ENCODE results near the gene CWC27. TPM values are rescaled to one million over a fixed set of nuclear protein-coding genes. Genes with fewer than 3 reads are reported as not detected.
"Not testable (repeated sequence)": the region's sequence is repeated elsewhere in the genome, so short reads cannot be mapped to it uniquely, and the experiment has no call there.

The CWC27 gene
- total RNA-seq, 2 experiments from 2014 or later: 31.4 to 33.7 TPM

DNA sequence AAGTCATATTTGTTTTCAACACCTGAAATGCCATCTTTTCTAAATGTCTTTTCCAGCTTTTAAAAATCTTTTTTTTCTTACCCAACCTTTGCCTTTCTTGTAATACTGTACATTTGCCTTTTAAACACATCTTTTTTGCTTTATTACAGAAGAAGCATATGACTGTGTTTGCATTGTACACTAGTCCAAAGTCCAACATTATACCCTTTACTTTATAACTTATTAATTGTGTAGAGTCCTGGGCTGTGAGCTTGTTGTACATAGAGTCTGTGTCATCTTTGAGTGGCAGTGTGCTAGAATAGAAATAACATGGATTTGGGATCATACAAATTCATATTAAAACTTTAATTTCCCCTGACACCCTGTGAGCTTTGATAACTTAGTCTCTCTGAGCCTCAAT is 23.7 kb downstream of the CWC27 start:
- POLR2A ChIA-PET: no interaction called here

DNA sequence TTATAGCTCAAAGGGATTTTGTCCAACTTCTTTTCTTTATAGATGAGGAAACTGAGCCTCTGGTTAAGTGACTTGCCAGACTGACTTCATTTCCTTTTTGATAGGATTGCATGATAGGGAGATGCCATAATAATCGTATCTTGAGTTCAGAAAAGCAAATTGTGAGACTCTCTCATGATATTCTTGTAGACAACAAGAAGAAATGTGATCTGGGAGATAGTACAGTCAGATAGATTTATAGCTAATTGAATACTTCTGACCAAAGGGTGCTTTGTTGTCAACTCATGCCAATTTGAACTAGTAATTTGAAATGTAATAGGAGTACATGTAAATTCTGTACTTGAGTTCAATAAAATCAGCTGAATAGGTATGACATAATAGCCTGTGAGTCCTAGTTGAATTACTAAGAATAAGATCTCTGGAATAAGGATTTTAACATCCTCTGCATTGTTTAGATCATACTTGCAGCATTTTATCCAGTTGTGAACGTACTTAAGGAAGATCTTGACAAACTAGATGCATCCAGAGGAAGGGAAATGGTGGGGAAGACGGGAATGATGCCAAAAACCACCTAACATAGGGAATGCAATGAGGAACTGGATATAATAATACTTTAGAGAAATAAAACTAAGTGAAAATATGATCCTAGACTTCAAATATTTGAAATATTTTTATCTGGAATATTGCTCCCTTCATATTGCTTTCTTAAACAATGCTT is 25.5 kb downstream of the CWC27 start:
- no peak for DNase-seq
- Mint-ChIP-seq H3K9me3 (no peaks in the 10 kb centered on the region), H3K36me3 (peaks cover 9% of the 10 kb centered on the region), H3K4me3 (no peak overlapping the region), H3K27me3 (no peaks in the 10 kb centered on the region), H3K4me1 (ENCODE audit: low read depth) (no peaks in the 10 kb centered on the region), H3K27ac (no peak overlapping the region)
- ChIA-PET POLR2A (no interaction called here), CTCF (interaction anchor here (0.6 to 1.5 kb wide), 2 partner anchors 10 kb away, joined by 3 to 4 read pairs; no protein-coding TSS in a partner anchor)
- intact Hi-C loops (cut with micrococcal nuclease): no loop called here

More for the DNA sequence above, 23.7 kb downstream of the CWC27 start:
- Mint-ChIP-seq H3K36me3 (peaks cover 9% of the 10 kb centered on the region), H3K4me1 (ENCODE audit: low read depth) (no peaks in the 10 kb centered on the region), H3K4me3 (no peak overlapping the region), H3K27me3 (no peaks in the 10 kb centered on the region), H3K9me3 (no peaks in the 10 kb centered on the region), H3K27ac (no peak overlapping the region)
- CTCF ChIA-PET: no interaction called here
- intact Hi-C loops (cut with micrococcal nuclease): no loop called here
- DNase-seq: no peak

DNA sequence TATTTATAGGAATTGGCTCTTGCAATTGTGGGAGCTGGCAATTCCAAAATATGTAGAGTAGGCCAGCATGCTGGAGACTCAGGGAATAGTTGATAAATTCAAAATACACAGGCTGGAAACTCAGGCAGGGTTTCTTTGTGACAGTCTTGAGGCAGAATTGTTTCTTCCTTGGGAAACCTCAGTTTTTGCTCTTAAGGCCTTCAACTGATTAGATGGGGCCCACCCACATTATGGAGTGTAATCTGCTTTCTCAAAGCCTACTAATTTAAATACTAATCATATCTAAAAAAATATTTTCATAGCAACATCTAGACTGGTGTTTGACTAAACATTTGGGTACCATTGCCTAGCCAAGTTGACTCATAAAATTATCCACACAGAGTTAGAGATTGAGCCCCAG is 27.6 kb downstream of the CWC27 start:
- Mint-ChIP-seq H3K4me3 (no peak overlapping the region), H3K27ac (no peak overlapping the region), H3K4me1 (ENCODE audit: low read depth) (no peaks in the 10 kb centered on the region), H3K9me3 (no peaks in the 10 kb centered on the region), H3K27me3 (no peaks in the 10 kb centered on the region), H3K36me3 (peaks cover 8% of the 10 kb centered on the region)
- no peak for DNase-seq
- POLR2A ChIA-PET: no interaction called here
- CTCF ChIA-PET: no interaction called here
- intact Hi-C loops (cut with micrococcal nuclease): no loop called here

DNA sequence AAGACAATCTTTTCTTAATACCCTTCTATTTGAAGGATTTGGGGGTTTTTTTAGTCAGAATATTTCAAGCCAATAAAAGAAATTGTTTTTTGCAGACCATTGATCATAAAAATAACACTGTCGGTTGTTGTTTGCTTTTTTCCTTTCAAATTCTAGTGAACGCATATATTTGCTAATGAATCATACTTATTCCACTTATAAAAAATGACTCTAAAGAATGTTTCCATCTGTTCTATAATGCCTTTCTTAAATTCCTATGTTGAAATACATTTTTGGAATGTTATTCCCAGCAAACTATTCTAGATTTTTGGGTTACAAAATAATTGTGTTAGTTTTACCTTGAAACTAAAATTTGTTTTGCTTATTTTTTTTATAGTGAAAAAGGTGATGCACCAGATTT is 32.2 kb downstream of the CWC27 start:
- no peaks in the 10 kb centered on the region for H3K4me1 Mint-ChIP-seq (ENCODE audit: low read depth)
- no peak for DNase-seq
- H3K9me3 Mint-ChIP-seq: no peaks in the 10 kb centered on the region
- no peak overlapping the region for H3K27ac Mint-ChIP-seq
- no peaks in the 10 kb centered on the region for H3K27me3 Mint-ChIP-seq
- ChIA-PET POLR2A (no interaction called here), CTCF (interaction anchor here (1.5 kb wide), 1 partner anchor 10 kb away, joined by 3 read pairs; no protein-coding TSS in a partner anchor)
- no peak overlapping the region for H3K4me3 Mint-ChIP-seq
- peaks cover 3% of the 10 kb centered on the region for H3K36me3 Mint-ChIP-seq
- intact Hi-C loops (cut with micrococcal nuclease): no loop called here

DNA sequence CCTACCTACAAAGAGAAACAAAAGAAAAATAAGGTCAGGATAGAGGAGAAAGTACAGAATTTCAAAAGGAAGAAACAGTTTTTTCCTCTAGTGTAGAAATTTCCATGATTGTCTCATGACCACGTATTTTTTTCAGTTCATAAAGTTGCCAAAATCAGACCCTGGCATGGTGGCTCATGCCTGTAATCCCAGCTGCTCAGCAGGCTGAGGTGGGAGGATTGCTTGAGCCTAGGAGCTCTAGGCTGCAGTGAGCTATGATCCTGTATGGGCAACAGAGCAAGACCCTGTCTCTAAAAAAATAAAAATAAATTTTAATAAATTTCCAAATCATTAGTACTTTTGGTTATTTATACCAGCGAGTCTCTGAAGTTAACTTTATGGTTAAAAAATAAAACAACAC is 37.8 kb downstream of the CWC27 start:
- intact Hi-C loops (cut with micrococcal nuclease): no loop called here
- H3K36me3 Mint-ChIP-seq: peaks cover 13% of the 10 kb centered on the region
- no peak for DNase-seq

DNA sequence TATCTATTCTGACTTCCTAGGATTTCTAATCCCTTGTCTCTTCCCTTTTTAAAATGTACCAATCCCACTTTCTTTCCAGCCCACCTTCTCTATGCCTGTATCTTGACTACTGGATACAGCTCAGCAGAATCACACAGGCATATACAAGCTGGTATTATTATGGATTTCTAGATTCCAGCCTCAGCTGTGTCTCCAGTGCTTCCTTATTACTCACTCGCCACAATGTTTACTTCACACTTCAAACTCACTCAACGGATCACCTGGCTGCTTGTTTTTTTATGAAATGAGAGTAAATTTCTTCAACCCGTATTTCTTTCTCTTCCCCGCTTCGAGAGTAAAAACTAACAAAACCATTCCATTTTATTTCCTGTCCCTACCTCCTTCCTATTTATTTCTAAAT is 38.8 kb downstream of the CWC27 start:
- no peak overlapping the region for H3K27ac Mint-ChIP-seq
- CTCF ChIA-PET: interaction anchor here (1.2 kb wide), 1 partner anchor 676 kb away, joined by 3 read pairs; no protein-coding TSS in a partner anchor

More for the DNA sequence above, 37.8 kb downstream of the CWC27 start:
- no peaks in the 10 kb centered on the region for H3K27me3 Mint-ChIP-seq
- H3K27ac Mint-ChIP-seq: no peak overlapping the region
- H3K4me1 Mint-ChIP-seq (ENCODE audit: low read depth): no peaks in the 10 kb centered on the region
- no peak overlapping the region for H3K4me3 Mint-ChIP-seq
- POLR2A ChIA-PET: no interaction called here
- no peaks in the 10 kb centered on the region for H3K9me3 Mint-ChIP-seq
- CTCF ChIA-PET: interaction anchor here (1.2 kb wide), 1 partner anchor 677 kb away, joined by 3 read pairs; no protein-coding TSS in a partner anchor

DNA sequence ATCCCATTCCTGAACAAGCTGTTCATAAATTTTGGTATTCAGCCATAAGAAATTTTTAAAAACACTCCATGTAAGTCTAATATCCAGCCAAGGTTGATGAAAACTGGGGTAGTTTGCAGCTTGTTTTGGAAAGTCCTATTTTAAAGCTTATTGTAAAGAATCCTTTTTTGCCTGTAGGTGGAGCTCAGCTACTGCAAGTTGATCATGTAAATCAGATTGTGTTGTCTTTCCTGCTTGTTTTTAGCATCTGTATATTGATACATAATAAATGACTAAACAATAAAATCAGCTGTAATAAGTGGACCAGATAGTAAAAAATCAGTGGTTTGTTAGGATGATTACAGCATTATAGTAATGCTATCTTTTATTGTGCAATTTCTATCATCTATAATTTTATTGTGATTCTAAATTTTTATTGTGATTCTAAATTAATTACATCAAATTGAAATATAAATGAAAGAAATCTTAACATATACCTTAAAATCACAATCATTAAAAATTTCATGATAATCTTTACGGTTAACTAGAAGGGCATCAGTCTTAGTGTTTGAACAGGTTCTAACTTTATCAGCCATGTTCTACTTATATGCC is 42.4 kb downstream of the CWC27 start:
- H3K36me3 Mint-ChIP-seq: peaks cover 13% of the 10 kb centered on the region
- H3K4me1 Mint-ChIP-seq (ENCODE audit: low read depth): peaks cover 6% of the 10 kb centered on the region
- intact Hi-C loops (cut with micrococcal nuclease): loop anchor here (1.0 to 10.0 kb wide), 4 partner anchors 226 to 672 kb away; no protein-coding TSS in a partner anchor
- no peak overlapping the region for H3K27ac Mint-ChIP-seq
- CTCF ChIA-PET: interaction anchor here (0.5 to 4.7 kb wide), 17 partner anchors 9 to 751 kb away, joined by 3 to 71 read pairs (median 3); partner anchors contain the start of genes ADAMTS6, CENPK and PPWD1
- POLR2A ChIA-PET: no interaction called here
- DNase-seq: no peak
- H3K9me3 Mint-ChIP-seq: no peaks in the 10 kb centered on the region
- no peak overlapping the region for H3K4me3 Mint-ChIP-seq
- H3K27me3 Mint-ChIP-seq: no peaks in the 10 kb centered on the region

More for the DNA sequence above, 38.8 kb downstream of the CWC27 start:
- DNase-seq: no peak
- POLR2A ChIA-PET: no interaction called here
- Mint-ChIP-seq H3K4me1 (ENCODE audit: low read depth) (no peaks in the 10 kb centered on the region), H3K4me3 (no peak overlapping the region), H3K27me3 (no peaks in the 10 kb centered on the region), H3K36me3 (peaks cover 13% of the 10 kb centered on the region), H3K9me3 (no peaks in the 10 kb centered on the region)
- intact Hi-C loops (cut with micrococcal nuclease): no loop called here

DNA sequence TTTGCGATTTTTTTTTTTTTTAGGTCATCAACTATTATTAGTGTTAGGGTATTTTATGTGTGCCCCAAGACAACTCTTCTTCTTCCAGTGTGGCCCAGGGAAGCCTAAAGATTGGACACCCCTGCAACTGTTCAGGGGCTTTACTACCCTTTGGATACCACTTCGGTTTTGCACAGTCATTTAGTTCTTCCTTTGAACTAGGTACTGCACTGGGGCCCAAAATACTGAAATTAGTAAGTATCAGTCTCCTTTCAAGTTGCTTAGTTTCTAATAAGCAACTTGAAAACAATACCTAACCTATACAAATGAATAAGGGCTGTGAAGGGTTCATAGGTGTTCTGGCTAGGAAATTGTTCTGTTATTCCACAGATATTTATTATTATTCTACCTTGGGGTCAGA is 45.3 kb downstream of the CWC27 start:
- ChIA-PET CTCF (no interaction called here), POLR2A (no interaction called here)
- Mint-ChIP-seq H3K27me3 (no peaks in the 10 kb centered on the region), H3K9me3 (no peaks in the 10 kb centered on the region), H3K4me1 (ENCODE audit: low read depth) (peaks cover 6% of the 10 kb centered on the region), H3K36me3 (peaks cover 8% of the 10 kb centered on the region), H3K4me3 (no peak overlapping the region), H3K27ac (no peak overlapping the region)
- no peak for DNase-seq
- intact Hi-C loops (cut with micrococcal nuclease): loop anchor here (5.0 to 10.0 kb wide), 3 partner anchors 223 to 381 kb away; no protein-coding TSS in a partner anchor

DNA sequence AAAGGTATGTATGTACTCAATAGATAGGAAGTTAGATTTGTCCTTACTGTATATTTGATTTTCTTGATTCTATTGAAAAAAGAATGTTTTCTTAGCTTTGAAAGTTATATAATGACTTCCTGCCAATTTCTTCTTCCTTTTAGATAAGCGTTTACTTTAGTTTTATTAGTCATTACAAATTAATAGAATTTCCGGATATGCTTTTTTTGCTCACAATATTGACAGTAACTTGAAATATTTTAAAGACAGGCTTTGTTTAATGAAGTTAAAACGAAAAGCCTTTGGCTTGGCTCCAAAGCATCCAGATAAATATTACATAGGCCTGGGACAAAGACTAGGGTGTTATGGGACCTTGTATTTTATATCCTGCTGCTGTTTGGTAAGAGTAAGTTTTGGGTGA is 49.5 kb downstream of the CWC27 start:
- Mint-ChIP-seq H3K4me1 (ENCODE audit: low read depth) (peaks cover 18% of the 10 kb centered on the region), H3K36me3 (peaks cover 11% of the 10 kb centered on the region), H3K9me3 (no peaks in the 10 kb centered on the region), H3K4me3 (no peak overlapping the region), H3K27ac (no peak overlapping the region), H3K27me3 (no peaks in the 10 kb centered on the region)
- no peak for DNase-seq
- CTCF ChIA-PET: no interaction called here
- intact Hi-C loops (cut with micrococcal nuclease): loop anchor here (10.0 kb wide), 1 partner anchor 377 kb away; no protein-coding TSS in a partner anchor
- POLR2A ChIA-PET: no interaction called here

DNA sequence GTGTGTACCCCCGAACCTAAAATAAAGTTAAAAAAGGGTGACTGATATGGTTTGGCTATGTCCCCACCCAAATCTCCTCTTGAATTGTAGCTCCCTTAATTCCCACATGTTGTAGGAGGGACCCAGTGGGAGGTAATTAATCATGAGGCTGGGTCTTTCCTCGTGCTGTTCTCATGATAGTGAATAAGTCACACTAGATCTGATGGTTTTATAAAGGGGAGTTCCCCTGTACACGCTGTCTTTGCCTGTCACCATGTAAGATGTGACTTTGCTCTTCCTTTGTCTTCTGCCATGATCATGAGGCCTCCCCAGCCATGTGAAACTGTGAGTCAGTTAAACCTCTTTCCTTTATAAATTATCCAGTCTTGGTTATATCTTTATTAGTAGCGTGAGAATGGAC is 50.6 kb downstream of the CWC27 start:
- CTCF ChIA-PET, DNase-seq, POLR2A ChIA-PET, H3K27me3 Mint-ChIP-seq, H3K27ac Mint-ChIP-seq, H3K4me3 Mint-ChIP-seq, H3K9me3 Mint-ChIP-seq: not testable (repeated sequence)
- Mint-ChIP-seq H3K4me1 (ENCODE audit: low read depth) (peaks cover 12% of the 10 kb centered on the region), H3K36me3 (peaks cover 11% of the 10 kb centered on the region)
- intact Hi-C loops (cut with micrococcal nuclease): loop anchor here (10.0 kb wide), 1 partner anchor 375 kb away; no protein-coding TSS in a partner anchor

DNA sequence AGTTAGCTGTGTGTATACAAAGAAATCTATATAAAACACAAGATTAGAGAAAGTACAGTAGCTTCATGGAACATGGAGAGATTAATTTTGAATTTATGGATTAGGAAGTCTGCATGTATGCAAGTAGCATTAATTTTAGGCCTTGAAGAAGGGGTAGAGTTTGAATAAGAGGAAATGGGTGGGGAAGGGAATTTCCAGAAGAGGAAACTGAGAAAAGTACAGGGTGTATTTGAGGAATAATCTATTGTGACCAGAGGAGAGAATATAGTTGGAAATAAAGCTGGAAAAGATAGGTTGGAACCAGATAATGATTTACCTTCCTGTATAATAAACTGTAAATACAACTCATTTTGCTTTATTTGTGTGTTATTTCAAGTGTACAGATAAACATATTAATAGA is 53.6 kb downstream of the CWC27 start:
- H3K9me3 Mint-ChIP-seq: no peaks in the 10 kb centered on the region
- peaks cover 12% of the 10 kb centered on the region for H3K4me1 Mint-ChIP-seq (ENCODE audit: low read depth)
- CTCF ChIA-PET: no interaction called here
- no peaks in the 10 kb centered on the region for H3K27me3 Mint-ChIP-seq
- H3K4me3 Mint-ChIP-seq: no peak overlapping the region
- H3K27ac Mint-ChIP-seq: no peak overlapping the region
- peaks cover 7% of the 10 kb centered on the region for H3K36me3 Mint-ChIP-seq
- intact Hi-C loops (cut with micrococcal nuclease): no loop called here
- POLR2A ChIA-PET: no interaction called here
- no peak for DNase-seq

DNA sequence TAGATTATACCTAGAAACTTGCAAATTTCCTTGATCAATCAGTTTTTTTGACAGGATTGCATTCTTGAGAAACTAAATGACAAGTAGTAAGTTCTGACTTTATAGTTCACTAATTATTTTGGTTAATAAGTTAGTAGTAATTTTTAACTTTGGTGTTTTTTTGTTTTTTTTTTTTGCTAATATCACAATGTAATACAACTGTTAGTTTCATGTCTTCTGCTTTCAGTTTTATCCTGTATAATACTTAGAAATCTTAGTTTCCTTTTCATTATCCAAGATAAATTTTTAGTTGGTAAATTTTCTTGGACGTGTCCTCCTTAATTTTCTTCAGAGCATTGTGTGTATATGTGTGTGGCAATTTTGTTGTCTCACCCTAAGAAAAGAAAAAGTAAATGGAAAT is 57.8 kb downstream of the CWC27 start:
- Mint-ChIP-seq H3K36me3 (peaks cover 22% of the 10 kb centered on the region), H3K27me3 (no peaks in the 10 kb centered on the region), H3K4me1 (ENCODE audit: low read depth) (peaks cover 7% of the 10 kb centered on the region), H3K27ac (no peak overlapping the region), H3K4me3 (no peak overlapping the region), H3K9me3 (peaks cover 2% of the 10 kb centered on the region)
- no peak for DNase-seq
- intact Hi-C loops (cut with micrococcal nuclease): no loop called here
- POLR2A ChIA-PET: no interaction called here
- CTCF ChIA-PET: no interaction called here

DNA sequence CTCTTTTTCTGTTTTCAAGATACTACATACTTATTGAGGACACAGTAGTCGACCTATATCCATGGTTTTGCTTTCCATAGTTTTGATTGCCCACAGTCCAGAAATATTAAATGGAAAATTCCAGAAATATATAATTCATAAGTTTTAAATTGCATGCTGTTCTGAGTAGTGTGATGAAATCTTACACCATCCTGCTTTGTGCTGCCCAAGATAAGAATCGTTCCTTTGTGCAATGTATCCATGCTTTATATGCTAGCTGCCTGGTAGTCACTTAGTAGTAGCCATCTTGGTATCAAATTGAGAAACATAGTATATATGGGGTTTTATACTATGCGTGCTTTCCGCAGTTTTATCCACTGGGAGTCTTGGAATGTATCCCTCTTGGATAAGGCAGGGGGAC is 59.0 kb downstream of the CWC27 start:
- Mint-ChIP-seq H3K36me3 (peaks cover 22% of the 10 kb centered on the region), H3K4me3 (no peak overlapping the region), H3K27me3 (no peaks in the 10 kb centered on the region), H3K4me1 (ENCODE audit: low read depth) (no peaks in the 10 kb centered on the region), H3K27ac (no peak overlapping the region), H3K9me3 (peaks cover 2% of the 10 kb centered on the region)
- intact Hi-C loops (cut with micrococcal nuclease): no loop called here
- DNase-seq: no peak
- POLR2A ChIA-PET: no interaction called here
- CTCF ChIA-PET: no interaction called here

Data from activated CD4-positive, alpha-beta memory T cell treated with anti-CD3 and anti-CD28 coated beads for 36 hours (primary cell).